Measurements from ENCODE around the gene MYMK.

The MYMK gene

GRCh38 chr9:133557581-133557980 is 32.8 kb upstream of the MYMK start:
- Histone ChIP-seq H3K9me3 (ENCODE audit: insufficient read depth, low read length) (no peaks in the 10 kb centered on the region), H3K36me3 (ENCODE audit: insufficient read depth, insufficient read length, low read length) (no peaks in the 10 kb centered on the region), H3K4me3 (ENCODE audit: insufficient read length, low read depth) (no peak overlapping the region), H3K27me3 (ENCODE audit: insufficient read depth, insufficient read length) (no peaks in the 10 kb centered on the region), H3K4me1 (ENCODE audit: insufficient read depth, insufficient read length) (peaks cover 46% of the 10 kb centered on the region), H3K9ac (ENCODE audit: insufficient read length, low read depth) (peak overlapping the region; percentile 66)
- DNase-seq (ENCODE audit: low read depth, low spot score) = no peak
- TF ChIP-seq ZNF274 (IDR thresholded peaks at IDR 0.05; ENCODE audit: low read depth, low read length) = no peak
- TF ChIP-seq YY1 (IDR thresholded peaks at IDR 0.05; ENCODE audit: insufficient read depth, insufficient read length) = no peak
- no peak for TF ChIP-seq SUZ12 (IDR thresholded peaks at IDR 0.05; ENCODE audit: extremely low read depth, insufficient read depth, insufficient read length)

DNA sequence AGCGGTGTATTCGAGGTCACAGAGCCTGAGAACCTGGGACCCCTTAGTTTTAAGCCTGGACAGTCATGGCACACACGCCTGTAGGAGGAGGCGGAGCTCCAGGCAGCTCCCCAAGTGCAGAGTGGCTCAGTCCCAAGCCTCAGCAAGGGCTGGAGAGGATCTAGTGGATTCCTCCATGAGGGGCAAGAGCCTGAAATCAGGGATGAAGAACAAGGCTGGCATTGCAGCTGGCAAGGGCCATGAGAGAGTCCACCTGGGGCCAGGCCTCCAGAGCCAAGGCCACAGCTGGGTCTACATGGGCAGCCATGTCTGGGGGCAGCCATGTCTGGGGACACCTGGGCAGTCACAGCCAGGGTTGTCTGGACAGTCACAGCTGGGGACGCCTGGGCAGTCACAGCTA is 31.6 kb upstream of the MYMK start:
- Histone ChIP-seq H3K27me3 (ENCODE audit: insufficient read depth, insufficient read length) (no peaks in the 10 kb centered on the region), H3K4me1 (ENCODE audit: insufficient read depth, insufficient read length) (peaks cover 46% of the 10 kb centered on the region), H3K4me3 (ENCODE audit: insufficient read length, low read depth) (no peak overlapping the region), H3K36me3 (ENCODE audit: insufficient read depth, insufficient read length, low read length) (no peaks in the 10 kb centered on the region), H3K9ac (ENCODE audit: insufficient read length, low read depth) (no peak overlapping the region), H3K9me3 (ENCODE audit: insufficient read depth, low read length) (no peaks in the 10 kb centered on the region)
- no peak for DNase-seq (ENCODE audit: low read depth, low spot score)
- TF ChIP-seq SUZ12 (IDR thresholded peaks at IDR 0.05; ENCODE audit: extremely low read depth, insufficient read depth, insufficient read length) (no peak), ZNF274 (IDR thresholded peaks at IDR 0.05; ENCODE audit: low read depth, low read length) (no peak), YY1 (IDR thresholded peaks at IDR 0.05; ENCODE audit: insufficient read depth, insufficient read length) (no peak)

DNA sequence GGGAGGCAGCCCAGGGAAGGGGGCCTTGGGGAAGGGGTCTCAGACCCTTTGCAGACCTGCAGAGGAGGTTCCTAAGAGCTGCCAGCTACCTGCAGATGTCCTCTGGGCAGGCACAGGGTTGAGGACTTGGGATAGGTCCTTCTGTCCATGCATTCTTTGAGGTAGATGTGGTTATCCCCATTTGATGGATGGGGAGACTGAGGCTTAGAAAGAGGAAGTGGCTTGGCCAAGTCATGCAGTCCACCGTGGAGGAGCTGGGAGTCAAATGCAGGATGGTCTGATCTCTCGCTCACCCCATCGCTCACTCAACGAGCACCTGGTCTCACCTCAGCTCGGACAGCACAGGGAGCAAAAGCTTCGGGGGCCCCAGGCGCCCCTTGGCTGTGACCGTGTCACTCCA is 30.0 kb upstream of the MYMK start:
- DNase-seq (ENCODE audit: low read depth, low spot score) = no peak
- Histone ChIP-seq H3K36me3 (ENCODE audit: insufficient read depth, insufficient read length, low read length) (no peaks in the 10 kb centered on the region), H3K9ac (ENCODE audit: insufficient read length, low read depth) (peak overlapping the region; percentile 16), H3K27me3 (ENCODE audit: insufficient read depth, insufficient read length) (no peaks in the 10 kb centered on the region), H3K9me3 (ENCODE audit: insufficient read depth, low read length) (no peaks in the 10 kb centered on the region), H3K4me3 (ENCODE audit: insufficient read length, low read depth) (no peak overlapping the region), H3K4me1 (ENCODE audit: insufficient read depth, insufficient read length) (peaks cover 40% of the 10 kb centered on the region)
- TF ChIP-seq YY1 (IDR thresholded peaks at IDR 0.05; ENCODE audit: insufficient read depth, insufficient read length) (no peak), ZNF274 (IDR thresholded peaks at IDR 0.05; ENCODE audit: low read depth, low read length) (no peak), SUZ12 (IDR thresholded peaks at IDR 0.05; ENCODE audit: extremely low read depth, insufficient read depth, insufficient read length) (no peak)

GRCh38 chr9:133553973-133554713 is 29.4 kb upstream of the MYMK start:
- H3K9me3 ChIP-seq (ENCODE audit: insufficient read depth, low read length) = no peaks in the 10 kb centered on the region
- TF ChIP-seq SUZ12 (IDR thresholded peaks at IDR 0.05; ENCODE audit: extremely low read depth, insufficient read depth, insufficient read length) (no peak), YY1 (IDR thresholded peaks at IDR 0.05; ENCODE audit: insufficient read depth, insufficient read length) (no peak), ZNF274 (IDR thresholded peaks at IDR 0.05; ENCODE audit: low read depth, low read length) (no peak)
- no peaks in the 10 kb centered on the region for H3K36me3 ChIP-seq (ENCODE audit: insufficient read depth, insufficient read length, low read length)
- H3K4me3 ChIP-seq (ENCODE audit: insufficient read length, low read depth) = no peak overlapping the region
- peaks cover 38% of the 10 kb centered on the region for H3K4me1 ChIP-seq (ENCODE audit: insufficient read depth, insufficient read length)
- H3K27me3 ChIP-seq (ENCODE audit: insufficient read depth, insufficient read length) = no peaks in the 10 kb centered on the region
- DNase-seq (ENCODE audit: low read depth, low spot score) = no peak
- peak overlapping the region; percentile 23 for H3K9ac ChIP-seq (ENCODE audit: insufficient read length, low read depth)

GRCh38 chr9:133553123-133553522 is 28.4 kb upstream of the MYMK start:
- Histone ChIP-seq H3K9me3 (ENCODE audit: insufficient read depth, low read length) (no peaks in the 10 kb centered on the region), H3K27me3 (ENCODE audit: insufficient read depth, insufficient read length) (no peaks in the 10 kb centered on the region), H3K4me3 (ENCODE audit: insufficient read length, low read depth) (no peak overlapping the region), H3K4me1 (ENCODE audit: insufficient read depth, insufficient read length) (peaks cover 38% of the 10 kb centered on the region), H3K36me3 (ENCODE audit: insufficient read depth, insufficient read length, low read length) (no peaks in the 10 kb centered on the region), H3K9ac (ENCODE audit: insufficient read length, low read depth) (no peak overlapping the region)
- TF ChIP-seq ZNF274 (IDR thresholded peaks at IDR 0.05; ENCODE audit: low read depth, low read length) (no peak), SUZ12 (IDR thresholded peaks at IDR 0.05; ENCODE audit: extremely low read depth, insufficient read depth, insufficient read length) (no peak), YY1 (IDR thresholded peaks at IDR 0.05; ENCODE audit: insufficient read depth, insufficient read length) (no peak)
- no peak for DNase-seq (ENCODE audit: low read depth, low spot score)

GRCh38 chr9:133552236-133552635 is 27.5 kb upstream of the MYMK start:
- no peak for TF ChIP-seq SUZ12 (IDR thresholded peaks at IDR 0.05; ENCODE audit: extremely low read depth, insufficient read depth, insufficient read length)
- no peak for TF ChIP-seq YY1 (IDR thresholded peaks at IDR 0.05; ENCODE audit: insufficient read depth, insufficient read length)
- TF ChIP-seq ZNF274 (IDR thresholded peaks at IDR 0.05; ENCODE audit: low read depth, low read length) = no peak
- H3K27me3 ChIP-seq (ENCODE audit: insufficient read depth, insufficient read length) = no peaks in the 10 kb centered on the region
- no peak overlapping the region for H3K4me3 ChIP-seq (ENCODE audit: insufficient read length, low read depth)
- peaks cover 31% of the 10 kb centered on the region for H3K4me1 ChIP-seq (ENCODE audit: insufficient read depth, insufficient read length)
- H3K36me3 ChIP-seq (ENCODE audit: insufficient read depth, insufficient read length, low read length) = no peaks in the 10 kb centered on the region
- no peaks in the 10 kb centered on the region for H3K9me3 ChIP-seq (ENCODE audit: insufficient read depth, low read length)
- DNase-seq (ENCODE audit: low read depth, low spot score) = no peak
- H3K9ac ChIP-seq (ENCODE audit: insufficient read length, low read depth) = no peak overlapping the region

DNA sequence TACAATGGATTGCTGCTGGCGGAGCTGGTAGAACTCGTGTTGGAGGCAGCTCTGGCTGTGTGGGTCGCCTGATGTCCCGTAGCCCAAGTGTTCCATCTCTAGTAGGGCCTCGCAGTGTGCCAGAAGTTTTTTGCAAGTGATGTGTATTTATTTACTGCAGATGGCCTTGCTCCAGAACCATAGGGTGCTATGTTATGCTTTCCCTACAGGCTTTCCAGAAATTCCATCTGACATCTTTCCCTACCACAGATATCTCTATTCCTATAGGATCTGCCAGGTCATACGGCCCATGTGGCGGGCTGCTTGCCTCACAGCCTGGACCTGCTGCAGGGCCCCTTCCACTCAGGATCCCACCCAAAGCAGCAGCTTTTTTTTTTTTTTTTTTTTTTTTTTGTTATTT is 26.7 kb upstream of the MYMK start:
- no peaks in the 10 kb centered on the region for H3K36me3 ChIP-seq (ENCODE audit: insufficient read depth, insufficient read length, low read length)
- no peak overlapping the region for H3K4me3 ChIP-seq (ENCODE audit: insufficient read length, low read depth)
- H3K4me1 ChIP-seq (ENCODE audit: insufficient read depth, insufficient read length) = peaks cover 28% of the 10 kb centered on the region
- no peak for DNase-seq (ENCODE audit: low read depth, low spot score)
- TF ChIP-seq ZNF274 (IDR thresholded peaks at IDR 0.05; ENCODE audit: low read depth, low read length) (no peak), YY1 (IDR thresholded peaks at IDR 0.05; ENCODE audit: insufficient read depth, insufficient read length) (no peak), SUZ12 (IDR thresholded peaks at IDR 0.05; ENCODE audit: extremely low read depth, insufficient read depth, insufficient read length) (no peak)
- no peak overlapping the region for H3K9ac ChIP-seq (ENCODE audit: insufficient read length, low read depth)
- no peaks in the 10 kb centered on the region for H3K27me3 ChIP-seq (ENCODE audit: insufficient read depth, insufficient read length)
- H3K9me3 ChIP-seq (ENCODE audit: insufficient read depth, low read length) = no peaks in the 10 kb centered on the region

Data from NT2/D1 (cell line).